GM21526 (cell line): ENCODE results near the gene MDM2.
A peak's percentile ranks its signal among the peaks of the same experiment; 100 is the strongest.
"Not testable (repeated sequence)": the region's sequence is repeated elsewhere in the genome, so short reads cannot be mapped to it uniquely, and the experiment has no call there.

Experiments used
- ATAC-seq: cut with Tn5 transposase; IDR thresholded peaks from one replicate; pipeline ENCODE4 v1.9.1; 2021; ENCODE audit warnings: moderate library complexity; ENCODE audit not compliant: unreplicated experiment, low FRiP score

Gene MDM2

DNA sequence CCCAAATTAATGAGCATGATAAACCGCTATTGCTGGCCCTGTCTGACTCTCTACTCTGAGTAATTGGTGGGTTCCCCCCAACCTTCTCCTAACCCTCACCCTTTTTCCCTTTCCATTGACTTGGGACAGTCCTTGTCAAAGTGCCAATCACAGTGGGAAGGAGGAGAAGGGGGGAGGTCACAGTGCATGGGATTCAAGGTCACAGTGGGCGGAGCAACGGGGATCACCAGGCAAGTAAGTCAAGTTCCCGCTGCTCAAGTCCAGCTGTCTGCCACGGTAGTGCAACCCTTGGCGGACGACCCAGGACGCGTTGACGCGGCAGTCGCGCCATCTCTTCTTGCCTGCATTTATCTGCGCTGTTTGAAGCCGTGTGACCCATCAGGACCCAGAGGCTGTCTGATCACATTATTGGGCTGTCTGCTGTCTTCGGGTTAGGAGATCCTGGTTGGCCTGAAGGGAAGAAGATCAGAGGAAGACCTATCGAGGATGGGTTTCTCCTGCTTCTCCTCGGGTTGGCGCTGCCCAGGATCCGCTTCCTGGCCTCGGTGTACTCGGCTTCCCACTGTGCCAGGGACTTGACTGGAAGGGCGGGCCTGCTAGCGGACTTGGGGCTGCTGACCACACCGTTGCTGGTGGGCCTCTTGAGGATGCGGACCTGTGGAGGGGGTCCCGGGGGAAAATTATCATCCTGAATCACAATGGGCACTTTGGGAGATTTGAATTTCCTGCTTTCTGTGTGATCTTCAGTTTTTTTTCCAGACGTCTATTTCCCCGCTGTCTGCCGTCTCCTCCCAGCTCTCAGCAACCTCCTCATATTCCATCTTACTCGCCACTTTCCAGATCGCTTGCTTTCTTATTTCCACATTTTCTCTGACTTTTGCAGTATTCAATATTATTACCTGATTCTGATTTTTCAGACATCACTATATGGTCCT, 3.1 kb upstream of the MDM2 start:
- no peak for ATAC-seq

GRCh38 chr12:68805592-68806120, 2.3 kb upstream of the MDM2 start:
- no peak for ATAC-seq

DNA sequence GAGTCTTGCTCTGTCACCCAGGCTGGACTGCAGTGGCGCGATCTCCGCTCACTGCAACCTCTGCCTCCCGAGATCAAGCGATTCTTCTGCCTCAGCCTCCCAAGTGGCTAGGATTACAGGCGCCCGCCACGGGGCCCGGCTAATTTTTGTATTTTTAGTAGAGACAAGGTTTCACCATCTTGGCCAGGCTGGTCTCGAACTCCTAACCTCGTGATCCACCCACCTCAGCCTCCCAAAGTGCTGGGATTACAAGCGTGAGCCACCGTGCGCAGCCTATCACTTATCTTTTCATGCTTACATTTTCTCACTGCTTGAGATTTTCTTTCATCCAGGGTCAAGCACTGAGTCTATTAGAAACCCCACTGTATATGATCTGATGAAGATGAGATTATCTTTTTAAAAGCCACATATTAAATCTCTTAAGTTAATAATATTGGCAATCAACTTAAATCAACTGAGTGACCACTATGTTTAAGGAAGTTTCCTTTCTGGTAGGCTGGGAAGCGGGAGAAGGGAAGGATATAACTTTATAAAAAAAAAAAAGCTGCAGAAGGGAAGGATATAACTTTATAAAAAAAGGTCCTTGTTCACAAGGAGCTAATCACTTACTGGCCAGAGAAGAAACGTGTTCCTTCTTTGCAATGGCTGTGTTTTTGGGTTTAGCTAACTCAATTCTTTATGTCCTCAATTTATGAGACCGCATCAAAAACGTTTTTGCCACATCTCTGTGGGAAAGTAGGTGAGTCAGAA, 1.3 kb upstream of the MDM2 start:
- no peak for ATAC-seq

DNA sequence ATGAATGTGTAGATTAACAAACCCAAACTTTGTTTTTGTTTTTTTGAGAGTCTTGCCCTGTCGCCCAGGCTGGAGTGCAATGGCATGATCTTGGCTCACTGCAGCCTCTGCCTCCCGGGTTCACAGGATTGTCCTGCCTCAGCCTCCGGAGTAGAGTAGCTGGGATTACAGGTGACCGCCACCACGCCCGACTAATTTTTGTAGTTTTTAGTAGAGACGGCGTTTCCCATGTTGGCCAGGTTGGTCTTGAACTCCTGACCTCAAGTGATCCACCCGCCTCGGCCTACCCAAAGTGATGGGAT, 752 bp upstream of the MDM2 start:
- ATAC-seq, result not testable (repeated sequence)

DNA sequence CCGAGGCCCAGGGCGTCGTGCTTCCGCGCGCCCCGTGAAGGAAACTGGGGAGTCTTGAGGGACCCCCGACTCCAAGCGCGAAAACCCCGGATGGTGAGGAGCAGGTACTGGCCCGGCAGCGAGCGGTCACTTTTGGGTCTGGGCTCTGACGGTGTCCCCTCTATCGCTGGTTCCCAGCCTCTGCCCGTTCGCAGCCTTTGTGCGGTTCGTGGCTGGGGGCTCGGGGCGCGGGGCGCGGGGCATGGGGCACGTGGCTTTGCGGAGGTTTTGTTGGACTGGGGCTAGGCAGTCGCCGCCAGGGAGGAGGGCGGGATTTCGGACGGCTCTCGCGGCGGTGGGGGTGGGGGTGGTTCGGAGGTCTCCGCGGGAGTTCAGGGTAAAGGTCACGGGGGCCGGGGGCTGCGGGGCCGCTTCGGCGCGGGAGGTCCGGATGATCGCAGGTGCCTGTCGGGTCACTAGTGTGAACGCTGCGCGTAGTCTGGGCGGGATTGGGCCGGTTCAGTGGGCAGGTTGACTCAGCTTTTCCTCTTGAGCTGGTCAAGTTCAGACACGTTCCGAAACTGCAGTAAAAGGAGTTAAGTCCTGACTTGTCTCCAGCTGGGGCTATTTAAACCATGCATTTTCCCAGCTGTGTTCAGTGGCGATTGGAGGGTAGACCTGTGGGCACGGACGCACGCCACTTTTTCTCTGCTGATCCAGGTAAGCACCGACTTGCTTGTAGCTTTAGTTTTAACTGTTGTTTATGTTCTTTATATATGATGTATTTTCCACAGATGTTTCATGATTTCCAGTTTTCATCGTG, 612 bp downstream of the MDM2 start:
- ATAC-seq, result peak; percentile 47

DNA sequence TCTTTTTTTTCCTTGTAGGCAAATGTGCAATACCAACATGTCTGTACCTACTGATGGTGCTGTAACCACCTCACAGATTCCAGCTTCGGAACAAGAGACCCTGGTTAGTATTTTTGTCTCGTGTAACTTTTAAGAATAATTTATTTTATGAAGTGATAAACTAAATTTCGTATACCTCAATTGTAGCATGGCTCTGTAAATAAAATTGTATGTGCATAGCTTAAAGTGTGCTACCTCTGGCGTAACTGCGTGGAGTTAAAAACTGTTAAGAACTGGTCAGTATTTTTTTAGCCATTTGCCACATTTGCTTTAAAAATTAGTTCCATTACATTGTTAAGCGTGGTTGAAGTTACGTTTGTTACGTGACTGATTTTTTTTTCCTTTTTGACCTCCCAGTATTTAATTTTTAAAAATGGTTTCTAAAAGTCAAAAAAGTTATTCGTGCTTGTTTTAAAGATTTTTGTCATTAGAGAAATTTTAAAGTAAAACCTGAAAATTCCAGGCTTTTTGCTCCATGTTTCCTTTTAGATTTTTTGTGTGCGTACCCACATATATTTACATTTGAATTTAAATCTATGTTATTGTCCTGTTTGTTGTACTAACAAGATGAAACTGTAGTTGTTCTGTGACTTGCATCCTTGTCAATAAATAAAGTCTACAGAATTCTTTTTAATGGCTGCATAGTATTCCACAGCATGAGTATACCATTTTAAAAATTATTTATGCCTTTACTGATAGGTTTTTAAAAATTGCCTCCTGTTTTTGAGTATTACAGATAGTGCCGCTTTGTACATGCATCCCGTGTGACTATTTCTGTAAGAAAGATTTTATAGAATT, 1.4 kb downstream of the MDM2 start:
- no peak for ATAC-seq

DNA sequence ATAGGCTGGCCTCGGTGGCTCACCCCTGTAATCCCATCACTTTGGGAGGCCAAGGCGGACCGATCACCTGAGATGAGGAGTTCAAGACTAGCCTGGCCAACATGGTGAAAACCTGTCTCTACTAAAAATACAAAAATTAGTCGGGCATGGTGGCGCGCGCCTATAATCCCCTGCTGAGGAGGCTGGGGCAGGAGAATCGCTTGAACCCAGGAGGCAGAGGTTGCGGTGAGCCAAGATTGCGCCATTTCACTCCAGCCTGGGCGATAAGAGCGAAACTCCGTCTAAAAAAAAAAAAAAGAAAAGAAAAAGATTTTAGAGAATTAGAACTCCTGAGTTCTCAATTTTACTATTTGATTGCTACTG, 2.0 kb downstream of the MDM2 start:
- not testable (repeated sequence) for ATAC-seq

- ATAC-seq, result not testable (repeated sequence)
Measured at GRCh38 chr12:68811573-68811972, 3.6 kb downstream of the MDM2 start.

- ATAC-seq, result no peak
Measured at GRCh38 chr12:68812553-68813241, 4.7 kb downstream of the MDM2 start.

GRCh38 chr12:68813242-68813593, 5.2 kb downstream of the MDM2 start:
- no peak for ATAC-seq

DNA sequence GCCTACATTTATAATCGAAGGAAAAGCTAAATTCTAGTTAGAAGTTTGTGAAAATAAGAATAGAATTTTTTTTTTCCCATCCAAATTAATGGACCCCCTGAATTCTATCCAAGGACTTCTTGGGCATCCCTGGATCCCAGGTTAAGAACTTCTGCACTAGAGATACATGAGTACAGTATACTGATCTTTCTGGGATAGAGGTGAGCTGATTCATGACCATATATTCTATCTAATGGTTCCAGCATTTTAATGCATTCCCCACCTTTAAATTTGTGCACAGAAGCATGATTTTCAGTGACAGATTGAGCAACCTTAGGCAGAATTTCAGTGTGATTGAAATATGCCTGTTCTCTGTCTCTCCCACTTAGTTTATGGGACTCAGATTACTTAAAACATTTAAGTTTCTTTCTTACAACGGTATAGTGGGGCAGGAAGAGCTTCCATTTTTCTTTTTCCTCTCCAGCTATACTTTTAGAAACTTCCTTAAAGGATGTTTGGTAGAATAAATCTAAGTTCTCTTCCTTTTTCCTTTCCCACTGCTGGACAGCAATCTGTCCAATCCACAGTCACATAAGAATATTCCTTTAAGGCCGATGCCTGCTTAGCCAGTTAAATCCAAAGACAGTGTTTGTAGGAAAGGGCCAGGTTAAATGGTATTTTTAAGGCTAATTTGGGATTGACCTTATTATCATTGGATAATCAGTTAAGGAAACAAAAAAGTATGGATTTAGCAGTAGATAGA, 6.7 kb downstream of the MDM2 start:
- ATAC-seq, result no peak

DNA sequence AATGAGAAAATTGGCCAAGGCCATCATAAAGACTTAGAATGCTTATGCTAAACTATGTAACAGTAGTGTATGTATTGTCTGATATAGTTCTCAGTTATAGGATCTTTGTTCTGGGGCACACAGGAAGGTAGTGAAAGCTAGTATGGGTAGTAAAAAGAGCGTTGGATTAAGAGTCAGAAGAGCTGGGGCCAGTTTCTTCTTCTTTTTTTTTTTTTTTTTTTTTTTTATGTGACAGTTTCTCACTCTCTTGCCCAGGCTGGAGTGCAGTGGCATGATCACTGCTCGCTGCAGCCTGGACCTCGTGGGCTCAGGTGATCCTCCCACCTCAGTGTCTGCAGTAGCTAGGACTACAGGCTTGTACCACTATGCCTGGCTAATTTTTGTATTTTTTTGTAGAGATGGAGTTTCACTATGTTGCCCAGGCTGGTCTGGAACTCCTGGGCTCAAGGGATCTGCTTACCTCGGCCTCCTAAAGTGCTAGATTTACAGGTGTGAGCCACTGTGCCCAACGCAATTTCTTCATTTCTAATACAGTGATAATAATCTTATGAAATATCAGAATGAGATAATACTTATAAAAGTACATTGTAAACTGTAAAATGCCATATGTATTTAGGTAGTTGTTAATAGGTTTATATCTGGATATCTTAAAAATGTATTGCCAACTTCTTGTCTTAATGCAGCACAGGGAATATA, 7.4 kb downstream of the MDM2 start:
- no peak for ATAC-seq

DNA sequence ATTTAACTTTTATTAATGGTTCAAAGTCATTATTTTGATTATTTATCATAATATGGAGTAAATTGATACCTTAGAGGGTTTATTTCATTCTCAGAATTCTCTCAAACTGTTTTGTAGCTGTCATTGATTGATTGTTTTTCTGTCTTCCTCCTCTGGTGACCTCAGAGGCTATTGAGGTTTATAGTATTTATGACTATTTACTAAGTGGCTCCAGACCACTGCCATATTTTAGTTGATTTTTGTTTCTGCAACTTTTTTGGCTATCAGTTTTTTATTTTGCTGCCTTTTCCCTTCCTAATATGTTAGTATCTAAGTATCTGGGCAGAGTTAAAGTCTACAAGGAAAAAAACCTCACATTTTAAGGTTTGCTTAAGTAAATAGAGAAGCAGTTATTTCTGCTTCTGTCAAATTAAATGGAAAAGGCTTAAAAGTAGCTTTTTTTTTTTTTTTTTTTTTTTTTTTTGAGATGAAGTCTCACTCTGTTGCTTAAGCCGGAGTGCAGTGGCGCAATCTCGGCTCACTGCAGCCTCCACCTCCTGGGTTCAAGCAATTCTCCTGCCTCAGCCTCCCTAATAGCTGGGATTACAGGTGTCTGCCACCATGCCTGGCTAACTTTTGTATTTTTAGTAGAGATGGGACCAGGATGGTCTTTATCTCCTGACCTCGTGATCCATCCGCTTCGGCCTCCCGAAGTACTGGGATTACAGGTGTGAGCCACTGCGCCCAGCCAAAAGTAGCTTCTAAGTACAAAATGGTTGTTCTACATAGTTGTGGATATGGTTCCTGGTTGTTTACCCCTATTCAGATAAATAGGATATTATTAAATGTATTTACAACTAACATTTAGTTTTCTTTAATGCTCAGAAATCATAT, 8.2 kb downstream of the MDM2 start:
- no peak for ATAC-seq

DNA sequence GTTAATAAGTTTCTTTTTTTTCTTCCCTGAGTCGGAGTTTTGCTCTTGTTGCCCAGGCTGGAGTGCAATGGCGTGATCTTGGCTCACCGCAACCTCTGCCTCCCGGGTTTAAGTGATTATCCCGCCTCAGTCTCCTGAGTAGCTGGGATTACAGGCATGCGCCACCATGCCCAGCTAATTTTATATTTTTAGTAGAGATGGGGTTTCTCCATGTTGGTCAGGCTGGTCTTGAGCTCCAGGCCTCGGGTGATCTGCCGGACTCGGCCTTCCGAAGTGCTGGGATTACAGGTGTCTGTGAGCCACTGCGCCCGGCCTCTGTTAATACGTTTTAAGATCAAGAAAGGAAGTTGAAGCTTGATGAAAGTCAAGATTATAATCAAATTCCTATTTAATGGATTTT, 11.5 kb downstream of the MDM2 start:
- not testable (repeated sequence) for ATAC-seq

DNA sequence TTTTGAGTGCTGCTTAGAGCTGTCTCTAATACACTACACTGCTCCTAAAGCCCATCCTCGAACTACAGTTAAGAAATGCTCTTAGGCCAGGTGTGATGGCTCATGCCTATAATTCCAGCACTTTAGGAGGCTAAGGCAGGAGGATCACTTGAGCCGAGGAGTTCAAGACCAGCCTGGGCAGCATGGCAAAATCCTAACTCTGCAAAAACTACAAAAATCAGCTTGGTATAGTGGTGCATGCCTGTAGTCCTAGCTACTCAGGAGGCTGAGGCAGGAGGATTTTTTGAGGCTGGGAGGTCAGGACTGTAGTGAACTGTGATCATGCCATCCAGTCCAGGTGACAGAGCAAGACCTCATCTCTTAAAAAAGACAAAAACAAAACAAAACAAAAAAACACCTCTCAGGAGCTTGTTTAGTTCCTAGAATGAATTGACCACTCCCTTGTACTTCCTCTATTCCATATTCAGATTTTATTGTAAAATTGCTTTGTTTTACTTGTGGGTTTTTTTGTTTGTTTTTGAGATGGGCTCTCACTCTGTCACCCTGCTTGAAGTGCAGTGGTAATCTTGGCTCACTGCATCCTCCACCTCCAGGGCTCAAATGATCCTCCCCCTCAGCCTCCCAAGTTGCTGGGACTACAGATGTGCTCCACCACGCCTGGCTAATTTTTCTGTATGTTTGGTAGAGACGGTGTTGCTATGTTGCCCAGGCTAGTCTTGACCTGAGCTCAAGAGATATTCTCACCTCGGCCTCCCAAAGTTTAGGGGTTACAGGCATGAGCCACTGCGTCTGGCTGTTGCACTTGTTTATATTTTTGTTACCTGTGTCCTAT, 13.6 kb downstream of the MDM2 start:
- ATAC-seq, result no peak

GRCh38 chr12:68823696-68824095, 15.7 kb downstream of the MDM2 start:
- no peak for ATAC-seq
